IPS DF 4.7 (cell line): Measurements from ENCODE around the gene MYD88.

Source experiments
- DNase-seq: peaks from one replicate; pipeline ENCODE4 v3.0.0-alpha.2; 2013; ENCODE audit warnings: low spot score; ENCODE audit errors: extremely low read depth

MYD88 gene

DNA sequence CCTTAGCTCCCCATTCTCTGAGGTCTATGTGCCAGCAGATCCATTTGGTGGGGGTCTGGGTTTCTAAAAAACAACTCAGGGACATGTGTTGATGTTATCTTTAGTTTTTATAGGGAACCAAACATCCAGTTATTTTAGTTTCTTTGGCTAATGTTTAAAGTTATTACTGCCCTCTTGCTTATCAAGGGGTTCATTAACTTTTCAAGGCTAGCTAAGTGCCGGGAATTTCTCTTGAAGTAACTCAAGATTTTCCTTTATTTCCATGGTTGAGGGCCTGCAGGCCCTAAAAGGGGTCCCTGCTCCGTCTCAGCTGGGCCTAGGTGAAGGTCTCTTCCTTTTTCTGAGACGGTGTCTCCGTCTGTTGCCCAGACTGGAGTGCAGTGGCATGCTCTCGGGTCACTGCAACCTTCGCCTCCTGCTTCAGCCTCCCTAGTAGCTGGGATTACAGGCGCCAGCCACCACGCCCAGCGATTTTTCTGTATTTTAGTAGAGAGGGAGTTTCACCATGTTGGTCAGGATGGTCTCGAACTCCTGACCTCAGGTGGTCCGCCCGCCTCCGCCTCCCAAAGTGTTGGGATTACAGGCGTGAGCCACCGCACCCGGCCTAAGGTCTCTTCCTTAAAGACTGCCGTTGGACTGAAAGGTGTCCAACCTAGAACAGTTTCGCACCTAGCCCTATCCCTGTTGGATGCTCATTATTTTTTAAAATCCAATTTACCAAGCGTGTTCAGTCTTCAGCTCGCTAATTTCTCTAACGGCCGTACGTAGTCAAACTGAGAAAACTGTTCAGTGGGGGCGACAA is 25.6 kb downstream of the MYD88 start:
- DNase-seq: no peak

DNA sequence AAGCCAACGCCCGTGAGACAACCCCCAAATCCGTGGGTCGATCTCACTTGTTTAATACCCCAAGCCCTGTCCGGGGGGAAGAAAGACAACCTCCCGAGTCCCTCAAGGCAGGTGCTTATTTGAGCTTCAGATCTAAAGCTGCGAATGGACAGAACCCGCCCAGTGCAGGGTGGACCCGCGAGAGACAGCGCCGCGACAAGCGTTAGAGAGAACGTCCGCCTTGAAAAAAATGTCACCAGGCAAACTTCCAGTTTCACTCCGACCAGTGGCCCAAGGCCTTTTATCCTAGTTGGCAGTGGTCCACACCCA is 26.1 kb downstream of the MYD88 start:
- no peak for DNase-seq

DNA sequence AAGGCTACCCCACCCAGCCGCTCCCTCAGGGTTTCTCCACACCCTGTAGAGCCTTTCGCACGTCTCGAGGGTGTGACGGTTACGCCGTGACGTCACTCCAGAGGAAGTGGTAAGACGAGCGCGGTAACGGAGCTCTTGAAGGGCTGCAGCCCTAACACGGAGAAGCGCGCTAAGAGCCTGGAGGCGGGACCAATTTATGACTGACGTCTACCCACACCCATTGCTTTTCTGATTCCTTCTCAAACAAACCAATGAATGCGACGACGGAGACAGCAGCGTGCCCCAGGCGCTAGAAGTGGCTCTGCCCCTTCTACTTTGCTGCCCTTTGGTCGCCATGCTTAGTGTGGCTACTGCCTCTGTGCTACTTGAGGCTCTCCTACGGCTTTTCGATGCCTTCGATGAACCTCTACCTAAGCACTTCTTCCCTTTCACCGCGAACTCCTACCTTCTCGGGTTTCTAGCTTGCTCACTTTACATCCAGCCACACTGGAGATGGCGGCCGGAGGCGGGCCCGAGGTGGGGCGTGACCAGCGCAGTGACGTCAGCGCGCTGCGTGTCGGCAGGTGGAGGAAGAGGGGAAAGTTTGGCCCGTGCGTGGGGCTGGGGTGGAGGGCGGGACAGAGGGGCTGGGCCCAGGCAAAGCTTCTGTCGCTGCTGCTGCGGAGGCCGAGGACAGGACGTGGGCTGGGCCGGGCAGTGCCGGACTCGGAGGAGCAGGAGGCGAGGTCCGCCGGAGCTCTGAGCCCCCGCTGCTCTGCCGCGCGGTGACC is 26.7 kb downstream of the MYD88 start, which contains the start of gene OXSR1:
TSS of gene OXSR1 (plus strand) at position 586 of the 770 bp plus-strand sequence. CDS start 340 bp downstream, outside the sequence.
- DNase-seq: peak; percentile 97

DNA sequence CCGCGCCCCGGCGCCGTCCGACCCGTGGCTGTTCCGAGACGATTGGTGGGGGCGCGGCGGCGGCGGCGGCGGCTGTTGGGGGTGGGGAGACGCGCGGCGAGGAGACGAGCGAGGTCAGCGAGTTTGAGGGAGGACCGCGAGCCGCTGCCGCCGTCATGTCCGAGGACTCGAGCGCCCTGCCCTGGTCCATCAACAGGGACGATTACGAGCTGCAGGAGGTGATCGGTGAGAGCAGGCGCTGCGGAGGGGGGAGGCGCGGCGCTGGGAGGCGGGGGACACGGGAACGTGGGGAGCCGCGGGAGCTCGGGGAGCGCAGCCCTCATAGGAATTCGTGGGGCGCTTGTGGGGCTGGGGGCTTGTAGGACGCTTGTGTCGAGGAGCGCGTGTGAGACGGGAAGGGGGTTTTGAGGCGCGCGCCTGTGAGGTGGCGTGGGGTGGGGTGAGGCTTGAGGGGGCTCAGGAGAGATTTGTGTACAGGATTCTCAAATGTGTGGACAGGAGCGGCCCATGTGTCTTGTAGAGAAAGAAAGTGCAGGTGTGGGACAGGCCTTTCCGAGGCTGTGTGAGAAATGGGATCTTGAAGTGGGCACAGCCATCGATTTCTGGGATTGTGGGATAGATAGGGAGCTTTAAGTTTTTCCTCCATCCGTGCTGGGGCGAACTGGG is 27.4 kb downstream of the MYD88 start:
- no peak for DNase-seq

DNA sequence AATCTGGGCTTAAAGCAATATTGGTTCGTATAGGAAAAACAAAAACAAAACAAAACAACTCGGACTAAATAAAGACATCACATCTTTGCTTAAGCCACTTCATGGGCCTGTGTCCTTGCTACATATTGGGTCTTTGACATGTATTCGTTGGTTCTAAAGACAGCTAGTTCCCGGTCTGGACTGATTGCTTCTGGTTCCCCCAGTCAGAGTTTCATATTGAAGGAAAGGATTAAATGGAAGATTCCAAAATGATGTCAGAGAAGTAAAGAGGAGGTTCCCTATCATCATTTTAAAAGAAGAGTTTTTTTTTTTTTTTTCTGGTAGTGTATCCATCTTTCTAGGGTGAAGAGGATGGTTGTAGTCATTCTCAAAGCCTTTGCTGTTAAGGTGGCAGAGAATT is 29.1 kb downstream of the MYD88 start:
- no peak for DNase-seq

DNA sequence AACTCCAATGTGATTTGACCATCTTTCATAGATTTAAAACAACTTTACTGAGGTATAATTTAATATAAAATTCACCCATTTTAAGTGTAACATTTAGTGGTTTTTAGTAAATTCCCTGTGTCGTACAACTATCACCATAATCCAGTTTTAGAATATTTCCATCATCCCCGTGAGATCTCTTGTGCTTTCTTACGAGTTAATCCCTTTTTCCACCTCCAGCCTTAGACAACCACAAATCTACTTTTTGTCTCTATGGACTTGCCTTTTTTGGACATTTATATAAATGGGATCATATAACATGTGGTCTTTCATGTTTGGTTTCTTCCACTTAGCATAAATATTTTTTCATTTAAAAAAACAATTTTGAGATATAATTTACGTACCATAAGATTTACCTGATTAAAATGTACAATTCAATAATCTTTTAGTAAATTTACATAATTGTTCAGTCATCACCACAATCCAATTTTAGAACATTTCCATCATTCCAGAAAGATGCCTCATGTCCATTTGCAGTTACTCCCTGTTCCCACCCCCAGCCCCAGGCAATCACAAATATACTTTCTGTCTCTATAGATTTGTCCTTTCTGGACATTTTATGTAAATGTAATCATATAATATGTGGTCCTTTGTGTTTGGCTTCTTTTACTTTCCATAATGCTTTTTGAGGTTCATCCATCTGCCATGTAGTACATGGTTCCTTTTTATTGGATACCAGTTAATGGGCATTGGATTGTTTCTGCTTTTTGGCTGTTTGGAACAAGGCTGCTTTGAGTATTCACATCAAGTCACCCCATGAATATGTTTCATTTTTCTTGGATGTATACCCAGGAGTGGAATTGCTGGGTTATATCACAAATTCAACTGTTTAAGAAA is 29.9 kb downstream of the MYD88 start:
- DNase-seq: no peak

DNA sequence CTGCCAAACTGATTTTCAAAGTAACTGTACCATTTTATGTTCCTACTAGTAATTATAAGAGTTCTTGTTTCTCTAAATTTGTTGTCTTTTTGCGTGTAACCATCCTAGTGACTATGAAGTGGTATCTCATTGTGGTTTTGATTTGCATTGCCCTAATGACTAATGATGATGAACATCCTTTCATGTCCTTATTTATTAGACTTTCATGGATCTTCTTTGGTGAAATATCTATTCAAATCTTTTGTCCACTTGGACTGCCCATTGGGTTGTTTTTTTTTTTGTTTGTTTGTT is 30.5 kb downstream of the MYD88 start:
- DNase-seq: no peak

DNA sequence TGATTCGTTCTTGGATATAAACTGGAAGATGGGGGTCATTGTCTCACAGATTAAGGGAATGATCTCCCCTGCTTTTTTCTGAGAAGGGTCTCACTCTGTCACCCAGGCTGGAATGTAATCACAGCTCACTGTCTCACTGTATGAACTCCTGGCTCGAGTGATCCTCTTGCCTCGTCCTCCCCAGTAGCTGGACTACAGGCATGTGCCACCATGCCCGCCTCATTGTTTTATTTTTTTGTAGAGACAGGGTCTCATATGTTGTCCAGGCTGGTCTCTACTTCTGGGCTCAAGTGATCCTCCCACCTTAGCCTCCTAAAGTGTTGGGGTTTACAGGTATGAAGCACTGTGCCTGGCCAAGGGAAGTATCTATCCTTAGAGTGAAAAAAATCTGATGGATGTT is 32.3 kb downstream of the MYD88 start:
- DNase-seq: no peak

DNA sequence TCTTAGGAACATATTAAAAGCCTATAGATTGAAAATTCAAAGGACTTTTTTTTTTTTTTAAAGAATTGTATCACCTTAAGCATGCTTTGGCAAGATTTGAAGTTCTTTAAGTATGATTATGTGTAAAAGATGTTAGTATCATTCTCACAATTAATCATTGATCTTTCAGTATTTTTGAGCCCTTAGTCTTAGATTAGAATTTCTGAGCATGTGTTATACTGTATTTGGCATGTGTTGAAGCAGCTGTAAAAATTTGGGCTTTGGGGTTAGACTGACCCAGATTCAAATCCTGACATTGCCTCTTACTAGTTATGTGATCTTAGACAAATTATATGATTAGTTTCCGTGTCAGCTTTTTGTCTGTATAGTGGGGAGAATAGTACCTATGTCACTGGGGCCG is 33.2 kb downstream of the MYD88 start:
- DNase-seq: no peak

DNA sequence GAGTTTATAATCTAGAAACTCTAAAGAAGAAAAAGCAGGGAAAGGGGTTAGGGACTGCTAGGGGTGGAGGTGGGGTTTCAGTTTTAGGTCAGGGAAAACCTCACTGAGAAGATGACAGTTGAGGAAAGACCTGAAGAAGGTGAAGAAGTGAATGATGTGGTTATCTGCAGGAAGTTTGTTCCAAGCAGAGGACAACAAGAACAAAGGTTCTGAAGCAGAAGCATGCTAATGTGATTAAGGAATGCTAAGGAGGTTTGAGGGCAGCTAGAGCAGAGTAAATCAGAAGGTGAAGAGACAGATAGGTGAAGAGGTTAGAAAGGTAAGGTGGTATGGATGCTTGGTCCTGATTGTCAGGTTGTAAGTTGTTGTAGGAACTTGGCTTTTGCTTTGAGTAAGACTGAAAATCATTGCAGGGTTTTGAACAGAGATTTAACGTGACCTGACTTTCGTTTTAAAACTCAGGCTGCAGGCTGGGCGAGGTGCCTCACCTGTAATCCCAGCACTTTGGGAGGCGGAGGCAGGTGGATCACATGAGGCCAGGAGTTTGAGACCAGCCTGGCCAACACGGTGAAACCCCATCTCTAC is 35.5 kb downstream of the MYD88 start:
- no peak for DNase-seq

DNA sequence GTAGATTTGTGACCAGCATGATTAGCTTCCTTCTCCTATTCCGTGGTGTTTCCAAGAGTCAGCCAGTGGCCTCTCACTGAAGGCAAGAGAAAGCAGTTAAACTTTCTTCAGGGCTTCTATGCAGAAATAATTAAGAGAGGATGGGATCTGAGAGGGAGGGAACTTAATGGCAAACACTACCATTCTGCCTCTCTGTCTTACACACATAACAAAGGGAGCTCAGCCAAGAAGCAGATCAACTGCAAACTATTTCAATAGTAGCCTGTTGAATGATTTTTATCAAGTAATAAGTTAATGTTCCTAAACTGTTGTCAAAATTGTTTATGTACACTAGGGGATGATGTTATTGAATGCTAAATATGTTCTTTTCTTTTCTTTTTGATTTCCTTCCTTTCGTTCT is 38.7 kb downstream of the MYD88 start:
- no peak for DNase-seq

DNA sequence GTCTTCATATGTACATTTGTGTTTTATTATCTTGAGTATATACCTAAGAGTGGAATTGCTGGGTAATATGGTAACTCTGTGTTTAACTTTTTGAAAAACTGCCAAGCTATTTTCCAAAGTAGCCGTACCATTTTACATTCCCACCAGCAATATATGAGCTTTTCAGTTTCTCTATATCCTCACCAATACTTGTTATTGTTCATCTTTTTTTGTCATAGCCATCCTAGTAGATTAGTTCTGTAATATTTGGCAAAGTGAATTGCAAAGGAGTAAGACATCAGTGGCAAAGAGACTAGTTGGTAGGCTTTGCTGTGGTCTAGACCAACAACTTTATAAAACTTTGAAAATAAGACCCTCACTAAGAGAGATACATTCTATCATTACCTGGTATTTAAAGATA is 48.3 kb downstream of the MYD88 start:
- DNase-seq: no peak

DNA sequence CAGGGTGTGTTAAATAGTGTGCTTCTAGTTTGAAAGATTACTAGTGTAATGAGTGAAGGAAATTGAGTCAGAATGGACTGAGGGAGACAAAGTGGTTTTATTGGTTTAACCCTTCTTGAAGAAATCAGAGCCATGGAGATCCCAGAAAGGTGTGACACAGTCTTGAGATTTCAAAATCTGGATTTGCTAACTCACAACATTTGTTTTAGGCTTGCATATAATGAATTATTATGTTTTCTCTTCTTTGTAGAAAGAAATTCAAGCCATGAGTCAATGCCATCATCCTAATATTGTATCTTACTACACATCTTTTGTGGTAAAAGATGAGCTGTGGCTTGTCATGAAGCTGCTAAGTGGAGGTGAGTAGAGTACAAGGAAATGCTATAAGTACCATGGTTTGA is 52.0 kb downstream of the MYD88 start:
- no peak for DNase-seq
